GM21423 (cell line): ENCODE measurements around the gene CDCA3.

Source experiments
- ATAC-seq: cut with Tn5 transposase; IDR thresholded peaks from one replicate; pipeline ENCODE4 v1.9.1; 2021; ENCODE audit warnings: mild to moderate bottlenecking, moderate library complexity; ENCODE audit not compliant: unreplicated experiment

The CDCA3 gene

DNA sequence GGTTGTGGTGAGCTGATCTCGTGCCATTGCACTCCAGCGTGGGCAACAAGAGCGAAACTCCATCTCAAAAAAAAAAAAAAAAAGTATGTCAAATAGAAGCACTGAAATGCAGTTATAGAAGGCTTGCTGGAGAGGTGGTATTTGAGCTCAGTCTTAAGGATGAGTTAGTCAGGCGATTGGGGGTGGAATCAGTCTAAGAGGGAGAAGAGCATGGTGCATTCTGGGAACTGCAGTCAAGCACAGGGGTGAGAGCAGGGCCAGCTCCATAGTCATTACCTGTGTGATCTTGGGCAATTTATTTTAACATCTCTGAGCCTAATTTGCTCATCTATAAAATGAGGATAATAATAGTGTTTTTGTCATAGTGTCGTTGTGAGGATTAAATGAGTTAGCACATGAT, 16.2 kb downstream of the CDCA3 start:
- no peak for ATAC-seq

DNA sequence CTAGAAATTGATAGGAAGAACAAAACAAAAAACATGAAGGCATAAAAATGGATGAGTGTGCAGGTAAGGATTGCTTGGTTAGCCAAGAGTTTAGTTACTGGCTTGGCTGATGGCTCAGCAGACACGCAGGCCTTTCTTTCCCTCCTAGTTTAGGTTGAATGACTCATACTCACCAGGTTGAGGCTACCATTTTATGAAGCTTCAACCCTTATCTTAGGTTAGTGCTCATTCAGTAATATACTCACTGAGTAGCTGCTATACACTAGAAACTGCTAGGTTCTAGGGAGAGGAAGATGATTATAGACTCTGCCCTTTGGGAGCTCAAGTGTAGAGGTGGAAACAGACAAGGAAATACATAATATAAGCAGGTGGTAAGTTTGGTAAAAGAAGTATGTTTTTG, 16.8 kb downstream of the CDCA3 start:
- no peak for ATAC-seq

DNA sequence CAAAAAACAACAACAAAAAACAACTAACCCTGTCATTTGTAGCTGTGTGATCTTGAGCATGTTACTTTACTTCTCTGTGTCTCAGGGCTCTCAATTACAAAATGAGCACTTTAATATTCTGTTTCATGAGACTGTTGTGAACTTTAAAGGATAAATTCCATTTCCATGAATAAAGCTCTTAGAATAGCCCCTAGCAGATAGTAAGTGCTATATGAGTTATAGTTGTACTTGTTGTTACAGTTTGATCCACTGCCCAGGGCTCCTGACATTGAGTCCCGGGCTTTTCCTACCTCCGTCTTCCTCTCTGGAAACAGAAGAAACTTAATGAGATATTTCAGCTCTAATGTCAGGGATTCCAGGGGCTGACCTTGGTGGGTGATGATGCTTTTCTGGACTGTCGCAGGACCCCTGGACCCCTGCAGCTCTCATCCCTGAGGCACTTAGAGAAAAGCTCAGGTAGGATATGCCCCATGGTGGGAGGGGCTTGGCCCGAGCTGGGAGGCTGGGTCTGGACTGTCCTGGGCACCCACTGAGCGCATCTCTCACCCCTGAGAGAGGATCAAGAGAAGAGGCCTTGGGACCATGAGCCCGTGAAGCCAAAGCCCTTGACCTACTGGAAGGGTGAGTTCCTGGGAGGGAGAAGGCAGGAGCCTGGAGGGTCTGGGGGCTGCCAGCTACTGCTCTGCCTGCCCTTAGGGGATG, 17.7 kb downstream of the CDCA3 start:
- ATAC-seq = no peak

DNA sequence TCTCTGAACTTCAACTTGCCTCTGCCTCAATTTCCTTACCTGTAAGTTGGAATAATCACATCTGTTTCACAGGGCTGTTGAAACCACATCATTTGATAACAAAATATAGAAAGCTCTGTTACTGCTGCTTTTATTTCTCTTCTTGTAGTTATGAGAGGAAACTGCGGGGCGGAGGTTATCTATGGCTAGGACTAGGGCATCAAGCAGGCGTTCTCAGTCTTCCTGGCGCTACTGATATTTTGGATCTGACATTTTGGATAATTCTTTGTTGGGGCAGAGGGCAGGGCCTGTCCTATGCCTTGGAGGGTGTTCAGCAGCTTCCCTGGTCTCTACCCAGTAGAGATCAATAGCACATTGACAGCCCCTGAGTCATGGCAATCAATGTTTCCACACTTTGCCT, 19.0 kb downstream of the CDCA3 start:
- ATAC-seq = no peak

DNA sequence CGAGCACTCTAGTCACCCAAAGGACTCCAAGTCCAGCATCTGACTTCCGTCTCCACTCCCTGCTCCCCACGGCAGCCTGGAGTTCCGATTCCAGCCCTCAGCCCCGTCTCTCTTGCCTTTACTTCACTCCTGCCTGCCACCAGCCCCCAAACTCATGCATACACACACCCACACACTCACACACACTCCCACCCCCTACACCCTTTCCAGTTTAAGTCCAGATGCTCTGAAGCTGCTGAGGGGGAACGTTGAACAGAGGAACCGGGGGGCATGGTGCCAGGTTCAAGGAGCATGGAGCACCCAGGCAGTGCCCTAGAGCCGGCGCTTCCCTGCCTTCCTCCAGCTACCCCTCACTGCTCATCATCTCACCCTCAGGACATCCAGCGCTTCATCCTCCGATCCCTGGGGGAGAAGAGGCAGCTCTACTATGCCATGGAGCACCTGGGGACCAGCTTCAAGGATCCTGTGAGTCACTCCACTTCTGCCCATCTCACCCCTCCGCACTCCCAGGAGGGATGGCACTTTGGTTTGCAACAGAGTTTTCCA, 19.6 kb downstream of the CDCA3 start:
- no peak for ATAC-seq

DNA sequence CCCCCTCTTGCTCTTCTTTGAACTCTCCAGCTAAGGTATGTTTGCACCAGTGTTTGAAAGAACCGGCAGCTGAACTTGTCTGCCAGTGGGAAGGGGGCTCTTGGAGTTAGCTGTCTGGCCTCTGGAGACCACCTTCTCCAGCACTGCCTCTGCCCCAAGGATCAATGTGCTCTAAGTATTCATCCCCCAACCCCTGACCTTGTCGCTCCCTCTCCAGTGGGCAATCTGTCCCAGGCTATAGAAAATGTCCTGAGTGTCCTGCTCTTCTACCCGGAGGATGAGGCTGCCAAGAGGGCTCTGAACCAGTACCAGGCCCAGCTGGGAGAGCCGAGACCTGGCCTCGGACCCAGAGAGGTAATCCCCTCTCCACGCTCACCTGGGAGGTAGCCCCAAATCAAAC, 20.1 kb downstream of the CDCA3 start:
- no peak for ATAC-seq

DNA sequence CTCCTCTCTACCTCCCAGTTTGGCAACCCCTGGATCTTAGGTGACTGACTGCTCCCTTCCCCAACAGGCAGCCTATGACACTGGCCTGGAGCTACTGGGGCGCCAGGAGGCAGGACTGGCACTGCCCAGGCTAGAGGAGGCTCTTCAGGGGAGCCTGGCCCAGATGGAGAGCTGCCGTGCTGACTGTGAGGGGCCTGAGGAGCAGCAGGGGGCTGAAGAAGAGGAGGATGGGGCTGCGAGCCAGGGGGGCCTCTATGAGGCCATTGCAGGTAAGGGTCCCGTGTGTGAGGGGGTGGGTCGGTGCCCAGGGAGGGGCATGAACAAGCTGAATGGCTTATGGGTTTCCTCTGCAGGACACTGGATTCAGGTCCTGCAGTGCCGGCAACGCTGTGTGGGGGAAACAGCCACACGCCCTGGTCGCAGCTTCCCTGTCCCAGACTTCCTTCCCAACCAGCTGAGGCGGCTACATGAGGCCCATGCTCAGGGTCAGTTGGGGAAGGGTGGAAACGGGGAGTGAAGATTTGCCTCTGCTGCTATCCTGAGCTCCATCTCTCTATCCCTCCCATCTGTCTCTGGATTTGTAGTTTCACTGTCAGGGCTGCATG, 20.7 kb downstream of the CDCA3 start:
- ATAC-seq = no peak

DNA sequence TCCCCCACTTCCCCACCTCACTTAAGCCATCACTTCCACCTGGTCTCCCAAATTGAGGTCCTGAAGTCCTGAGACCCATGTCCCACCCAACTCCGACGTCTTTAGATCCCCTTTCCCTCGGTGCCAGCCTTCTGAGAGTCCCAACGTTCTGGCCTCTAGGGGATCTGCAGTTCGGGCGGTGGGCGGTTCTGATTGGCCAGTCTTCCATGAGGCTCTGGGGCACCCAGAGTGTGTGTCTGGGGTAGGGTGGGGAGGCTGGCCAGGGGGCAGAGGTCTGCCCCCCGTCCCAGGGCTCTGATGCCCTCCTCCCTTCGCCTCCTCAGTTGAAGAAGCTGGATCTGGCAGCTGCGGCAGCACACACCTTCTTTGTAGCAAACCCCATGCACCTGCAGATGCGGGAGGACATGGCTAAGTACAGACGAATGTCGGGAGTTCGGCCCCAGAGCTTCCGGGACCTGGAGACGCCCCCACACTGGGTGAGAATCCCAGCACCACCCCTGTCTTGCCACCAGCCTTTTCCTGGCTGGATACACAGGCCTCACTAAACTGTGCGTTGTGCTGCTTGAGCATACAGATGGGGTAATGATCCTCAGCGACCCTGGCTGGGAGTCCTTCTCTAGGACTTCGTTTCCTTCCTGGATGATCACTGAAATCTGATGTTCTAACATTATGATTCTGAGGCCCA, 21.4 kb downstream of the CDCA3 start:
- no peak for ATAC-seq

DNA sequence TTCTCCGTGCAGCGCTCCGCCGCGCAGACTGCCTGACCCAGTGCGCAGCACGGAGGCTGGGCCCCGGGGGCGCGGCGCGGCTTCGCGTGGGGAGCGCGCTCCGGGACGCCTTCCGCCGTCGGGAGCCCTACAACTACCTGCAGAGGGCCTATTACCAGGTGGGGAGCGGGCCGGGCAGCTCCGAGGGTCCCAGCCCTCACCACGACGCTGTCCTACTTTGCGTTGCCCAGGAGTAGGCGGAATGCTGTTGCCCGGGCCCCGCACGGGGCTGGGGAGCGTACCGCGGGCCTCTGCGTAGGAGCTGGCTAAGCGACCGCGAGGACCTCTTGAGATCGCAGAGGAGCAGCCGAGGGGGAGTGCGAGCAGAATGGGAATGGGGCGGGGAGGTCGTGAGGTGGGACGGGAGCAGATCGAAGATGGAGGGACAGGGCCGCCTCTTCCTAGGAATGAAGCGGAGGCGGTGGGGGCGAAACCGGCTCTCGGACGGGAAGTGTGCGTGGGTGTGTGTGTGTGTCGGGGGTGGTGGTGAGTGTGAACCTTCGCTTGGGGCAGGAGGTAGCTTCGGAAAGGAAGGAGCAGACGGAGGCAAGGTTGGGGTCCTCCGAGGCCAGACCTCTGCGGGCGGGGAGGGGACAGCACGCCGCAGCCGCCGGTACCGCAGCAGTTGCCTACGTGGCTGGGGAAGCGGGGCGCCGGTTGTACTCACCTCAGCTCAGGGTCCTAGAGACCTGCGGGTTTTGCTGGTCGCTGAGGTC, 22.1 kb downstream of the CDCA3 start:
- no peak for ATAC-seq

DNA sequence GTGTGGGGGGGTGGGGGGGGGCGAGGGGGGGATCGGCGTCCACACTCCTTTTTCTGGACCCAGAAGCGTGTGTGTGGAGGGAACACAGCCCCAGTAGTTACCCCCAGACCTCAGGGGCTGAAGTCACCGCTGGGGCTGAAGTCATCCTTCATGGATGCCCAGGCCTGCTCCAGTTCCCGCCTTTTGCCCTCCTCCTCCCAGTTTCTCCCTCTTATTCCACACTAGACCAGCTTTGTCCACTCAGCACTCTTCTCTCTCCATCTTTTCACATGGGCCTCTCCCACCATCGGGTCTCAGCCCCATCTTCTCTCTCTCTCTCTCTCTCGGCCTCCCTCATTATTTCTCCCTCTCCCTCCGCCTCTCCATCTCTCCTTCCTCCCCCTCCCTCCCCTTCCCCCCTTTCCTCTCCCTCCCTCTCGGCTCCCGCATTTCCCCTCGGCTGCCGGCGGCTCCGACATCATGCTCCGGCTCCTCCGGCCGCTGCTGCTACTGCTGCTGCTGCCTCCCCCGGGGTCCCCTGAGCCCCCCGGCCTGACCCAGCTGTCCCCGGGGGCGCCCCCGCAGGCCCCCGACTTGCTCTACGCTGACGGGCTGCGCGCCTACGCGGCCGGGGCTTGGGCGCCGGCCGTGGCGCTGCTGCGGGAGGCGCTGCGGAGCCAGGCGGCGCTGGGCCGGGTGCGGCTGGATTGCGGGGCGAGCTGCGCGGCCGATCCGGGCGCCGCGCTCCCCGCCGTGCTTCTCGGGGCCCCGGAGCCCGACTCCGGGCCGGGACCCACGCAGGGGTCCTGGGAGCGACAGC, 22.9 kb downstream of the CDCA3 start, which contains the start of gene P3H3:
TSS of gene P3H3 (plus strand) at position 426 of the 799 bp plus-strand sequence. CDS start at position 460, 34 bp downstream.
- no peak for ATAC-seq

DNA sequence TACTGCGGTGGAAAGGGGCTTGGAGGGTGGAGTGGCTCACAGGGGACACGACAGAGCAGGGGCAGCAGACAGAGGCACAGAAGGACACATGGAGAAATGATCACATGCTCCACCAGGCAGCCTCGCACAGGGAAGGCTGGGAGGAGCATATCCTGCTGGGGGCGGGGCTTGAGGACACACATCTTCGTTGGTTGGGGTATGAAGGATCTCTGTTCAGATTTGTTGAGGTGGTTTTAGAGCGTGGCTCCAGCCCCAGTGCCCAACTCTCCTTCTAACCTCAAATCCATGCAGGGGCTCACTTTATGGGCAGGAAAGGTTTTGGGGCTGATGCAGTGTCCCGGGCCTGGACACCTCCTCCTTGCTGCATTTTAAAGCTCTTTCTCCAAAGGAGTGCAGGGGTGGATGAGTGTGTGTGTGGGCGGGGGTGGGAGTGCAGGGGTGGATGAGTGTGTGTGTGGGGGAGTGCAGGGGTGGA, 23.6 kb downstream of the CDCA3 start:
- ATAC-seq = no peak

DNA sequence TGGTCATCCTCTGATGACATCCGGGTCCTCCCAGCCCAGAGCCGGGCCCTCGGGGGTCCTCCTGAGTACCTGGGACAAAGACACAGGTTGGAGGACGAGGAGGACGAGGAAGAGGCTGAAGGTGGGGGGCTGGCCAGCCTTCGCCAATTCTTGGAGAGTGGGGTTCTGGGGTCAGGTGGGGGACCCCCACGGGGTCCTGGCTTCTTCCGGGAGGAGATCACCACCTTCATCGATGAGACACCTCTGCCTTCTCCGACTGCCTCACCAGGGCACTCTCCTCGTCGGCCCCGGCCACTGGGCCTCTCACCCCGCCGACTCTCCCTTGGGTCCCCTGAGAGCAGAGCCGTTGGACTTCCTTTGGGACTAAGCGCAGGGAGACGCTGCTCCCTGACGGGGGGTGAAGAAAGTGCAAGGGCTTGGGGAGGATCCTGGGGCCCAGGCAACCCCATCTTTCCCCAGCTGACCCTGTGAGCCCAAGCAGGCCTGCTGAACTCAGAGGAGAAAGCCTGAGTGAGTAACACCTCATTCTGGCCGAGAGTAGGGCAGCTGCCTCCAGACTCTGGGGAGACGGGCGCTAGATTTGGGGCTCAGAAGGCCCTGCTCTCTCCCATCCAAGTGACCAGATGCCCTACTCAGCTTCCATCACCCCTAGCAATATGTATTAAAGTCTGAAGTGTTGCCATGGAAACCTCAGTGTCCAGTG, 24.2 kb downstream of the CDCA3 start:
- no peak for ATAC-seq

DNA sequence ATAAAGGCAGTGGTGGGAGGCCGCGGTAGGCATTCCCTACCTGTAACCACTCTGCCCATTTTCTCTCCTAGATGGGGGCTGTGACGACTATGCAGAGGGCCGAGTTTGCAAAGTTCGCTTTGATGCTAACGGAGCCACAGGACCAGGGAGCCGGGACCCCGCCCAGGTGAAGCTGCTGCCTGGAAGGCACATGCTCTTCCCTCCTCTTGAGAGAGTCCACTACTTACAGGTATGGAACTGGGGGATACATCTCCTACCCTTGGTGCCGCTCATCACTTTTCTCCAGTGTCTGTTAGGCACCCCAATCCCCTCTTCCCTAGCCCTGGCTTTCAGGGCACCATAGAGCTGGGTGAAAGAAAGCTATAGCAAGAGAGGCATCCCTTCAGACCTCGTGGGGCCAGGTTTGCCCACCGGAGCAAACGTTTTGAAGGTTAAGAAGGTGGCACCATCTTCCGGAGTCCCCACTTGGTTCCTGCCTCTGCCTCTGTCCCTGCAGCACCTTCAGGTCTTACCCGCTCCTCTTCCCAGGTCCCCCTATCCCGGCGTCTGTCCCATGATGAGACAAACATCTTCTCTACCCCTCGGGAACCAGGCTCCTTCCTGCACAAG, 24.9 kb downstream of the CDCA3 start:
- ATAC-seq = no peak

DNA sequence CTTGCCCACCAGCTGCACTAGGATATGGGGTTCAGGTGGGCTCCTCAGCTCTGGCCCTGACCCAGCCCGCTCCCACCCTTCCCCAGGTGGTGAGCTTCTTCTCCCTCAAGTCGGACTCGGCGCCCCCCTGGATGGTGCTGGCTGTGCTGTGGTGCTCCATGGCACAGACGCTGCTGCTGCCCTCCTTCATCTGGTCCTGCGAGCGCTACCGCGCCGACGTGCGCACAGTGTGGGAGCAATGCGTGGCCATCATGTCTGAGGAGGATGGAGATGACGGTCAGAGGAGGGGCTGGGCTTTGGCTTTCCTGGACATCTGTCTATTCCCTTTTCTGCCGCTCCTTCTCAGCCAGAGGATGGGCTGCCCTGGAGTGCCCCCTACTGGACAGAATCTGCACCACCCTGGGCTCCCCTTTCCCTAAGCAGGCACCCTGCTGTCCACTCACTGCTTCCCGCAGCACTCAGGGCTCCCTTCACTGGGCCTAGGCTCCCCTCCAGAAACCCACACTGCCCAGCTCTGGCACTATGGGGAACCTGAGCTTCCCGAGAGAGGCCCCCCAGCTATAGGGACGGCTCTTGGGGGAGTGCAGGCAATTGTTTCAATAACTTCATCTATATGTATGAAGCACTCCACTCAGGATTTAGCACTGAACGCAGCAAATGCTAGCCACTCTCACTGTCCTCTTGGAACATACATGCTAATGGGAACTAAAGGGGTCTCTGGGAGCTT, 25.5 kb downstream of the CDCA3 start:
- ATAC-seq = no peak

DNA sequence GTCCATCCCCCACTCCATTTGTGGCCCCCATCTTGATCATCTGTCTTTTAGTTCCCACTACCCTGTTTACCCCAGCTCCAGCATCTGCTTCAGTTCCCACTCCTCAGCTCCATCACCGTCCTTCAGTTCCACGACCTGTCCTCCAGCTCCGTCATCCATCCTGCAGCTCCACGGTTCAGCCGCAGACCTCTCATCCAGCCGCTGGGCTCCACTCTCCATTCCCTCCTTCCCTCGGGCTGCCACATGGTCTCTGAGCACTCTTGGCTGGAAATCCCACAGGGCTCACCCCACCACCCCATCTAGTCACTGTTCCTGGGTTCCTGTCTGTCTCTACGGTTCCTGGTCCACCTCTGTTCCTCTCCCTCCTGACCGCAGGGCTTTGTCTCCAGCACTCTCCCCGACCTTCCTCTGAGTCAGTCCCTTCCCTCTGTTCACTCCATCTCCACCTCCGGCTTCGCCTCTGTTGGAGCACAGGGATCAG, 26.1 kb downstream of the CDCA3 start:
- no peak for ATAC-seq

DNA sequence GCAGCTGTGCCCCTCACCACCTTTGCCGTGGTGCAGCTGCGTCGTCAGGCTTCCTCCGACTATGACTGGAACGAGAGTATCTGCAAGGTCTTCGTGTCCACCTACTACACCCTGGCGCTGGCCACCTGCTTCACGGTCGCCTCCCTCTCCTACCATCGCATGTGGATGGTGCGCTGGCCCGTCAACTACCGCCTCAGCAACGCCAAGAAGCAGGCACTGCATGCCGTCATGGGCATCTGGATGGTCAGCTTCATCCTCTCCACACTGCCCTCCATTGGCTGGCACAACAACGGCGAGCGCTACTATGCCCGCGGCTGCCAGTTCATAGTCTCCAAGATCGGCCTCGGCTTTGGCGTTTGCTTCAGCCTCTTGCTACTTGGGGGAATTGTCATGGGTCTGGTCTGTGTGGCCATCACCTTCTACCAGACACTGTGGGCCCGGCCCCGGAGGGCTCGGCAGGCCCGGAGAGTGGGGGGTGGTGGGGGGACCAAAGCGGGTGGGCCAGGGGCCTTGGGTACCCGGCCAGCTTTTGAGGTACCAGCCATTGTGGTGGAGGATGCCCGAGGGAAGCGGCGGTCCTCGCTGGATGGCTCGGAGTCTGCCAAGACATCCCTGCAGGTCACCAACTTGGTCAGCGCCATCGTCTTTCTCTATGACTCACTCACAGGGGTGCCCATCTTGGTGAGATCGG, 26.9 kb downstream of the CDCA3 start:
- ATAC-seq = no peak

DNA sequence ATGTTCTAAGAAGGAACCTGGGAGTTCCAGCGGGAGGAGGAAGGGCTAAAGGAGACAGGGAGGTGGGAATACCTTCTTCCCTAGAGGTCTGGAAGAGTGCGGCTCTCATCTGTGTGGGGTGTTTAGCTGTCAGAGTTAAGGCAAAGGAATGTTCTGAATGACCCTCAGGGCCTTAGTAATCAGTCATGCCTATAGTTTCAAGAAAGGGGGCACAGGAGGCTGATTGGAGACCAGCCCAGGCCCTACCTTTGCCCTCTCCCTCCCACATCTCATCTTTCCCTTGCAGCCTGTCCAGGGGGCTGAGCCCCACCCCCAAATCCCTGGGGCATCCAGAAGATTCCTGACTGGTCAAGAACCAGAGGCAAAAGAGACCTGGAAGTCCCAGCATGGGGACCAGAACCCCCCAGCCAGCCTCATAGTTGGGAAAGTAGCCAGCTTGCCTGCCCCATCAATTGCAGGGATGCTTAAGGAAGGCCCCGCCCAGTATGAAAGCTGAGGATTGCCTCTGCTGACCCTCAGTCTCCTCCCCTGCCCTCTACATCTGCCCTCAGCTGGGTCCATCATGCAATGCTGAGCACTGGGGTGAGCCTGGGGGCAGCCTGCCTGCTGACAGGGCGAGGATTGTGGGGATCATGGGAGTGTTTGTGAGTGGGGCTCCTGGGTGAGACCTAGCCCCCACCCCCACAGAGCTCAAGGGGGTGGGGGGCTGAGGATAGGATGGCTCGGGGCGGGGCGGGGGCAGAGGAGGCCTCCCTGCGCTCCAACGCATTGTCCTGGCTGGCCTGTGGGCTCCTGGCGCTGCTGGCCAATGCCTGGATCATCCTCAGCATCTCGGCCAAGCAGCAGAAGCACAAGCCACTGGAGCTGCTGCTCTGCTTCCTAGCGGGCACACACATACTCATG, 27.7 kb downstream of the CDCA3 start:
- no peak for ATAC-seq
